ENCODE data around the gene RPS3A. TPM values are rescaled to one million over a fixed set of nuclear protein-coding genes. Genes with fewer than 3 reads are reported as not detected.
"Not testable (repeated sequence)": the region's sequence is repeated elsewhere in the genome, so short reads cannot be mapped to it uniquely, and the experiment has no call there.

Gene RPS3A
- polyA plus RNA-seq, 4 donors: 3,840 to 4,571 (median 4,234) TPM

DNA sequence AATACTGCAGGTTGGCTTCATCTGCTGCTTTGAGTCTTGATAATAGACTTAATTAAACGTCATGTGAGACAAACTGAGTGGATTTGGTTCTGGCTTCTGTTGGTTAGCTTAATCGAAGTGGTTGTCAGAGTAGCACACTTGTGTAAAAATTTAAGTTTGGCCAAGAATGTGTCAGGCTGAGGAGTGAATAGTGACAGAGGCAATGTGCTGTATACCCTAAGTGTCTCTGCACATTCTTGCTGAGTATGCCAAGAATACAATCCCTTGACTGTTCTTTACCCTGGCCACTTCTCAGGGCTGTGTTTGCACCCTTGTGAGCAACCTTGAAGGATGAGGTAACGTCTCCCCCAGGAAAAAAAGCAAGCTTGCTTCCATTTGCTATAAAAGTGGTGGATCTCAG lies 14.9 kb downstream of the RPS3A start:
- no peak for DNase-seq (ENCODE audit: low read depth in 4 of 4, low spot score in 3 of 4)

DNA sequence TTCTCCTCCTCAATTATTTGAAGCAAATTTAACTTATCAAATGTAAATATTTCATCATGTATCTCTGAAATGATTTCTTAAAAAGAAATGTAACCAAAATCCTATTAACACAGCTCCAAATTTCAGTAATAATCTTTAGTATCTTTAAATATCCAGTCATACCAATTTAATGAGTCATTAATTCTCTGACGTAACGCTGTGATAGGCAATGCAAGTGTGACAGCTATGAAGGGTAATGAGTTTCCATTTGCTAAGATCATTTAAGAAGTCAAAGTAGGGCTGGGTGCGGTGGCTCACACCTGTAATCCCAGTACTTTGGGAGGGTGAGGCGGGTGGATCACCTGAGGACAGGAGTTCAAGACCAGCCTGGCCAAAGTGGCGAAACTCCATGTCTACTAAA lies 15.6 kb downstream of the RPS3A start:
- DNase-seq (ENCODE audit: low read depth in 4 of 4, low spot score in 3 of 4): no peak

DNA sequence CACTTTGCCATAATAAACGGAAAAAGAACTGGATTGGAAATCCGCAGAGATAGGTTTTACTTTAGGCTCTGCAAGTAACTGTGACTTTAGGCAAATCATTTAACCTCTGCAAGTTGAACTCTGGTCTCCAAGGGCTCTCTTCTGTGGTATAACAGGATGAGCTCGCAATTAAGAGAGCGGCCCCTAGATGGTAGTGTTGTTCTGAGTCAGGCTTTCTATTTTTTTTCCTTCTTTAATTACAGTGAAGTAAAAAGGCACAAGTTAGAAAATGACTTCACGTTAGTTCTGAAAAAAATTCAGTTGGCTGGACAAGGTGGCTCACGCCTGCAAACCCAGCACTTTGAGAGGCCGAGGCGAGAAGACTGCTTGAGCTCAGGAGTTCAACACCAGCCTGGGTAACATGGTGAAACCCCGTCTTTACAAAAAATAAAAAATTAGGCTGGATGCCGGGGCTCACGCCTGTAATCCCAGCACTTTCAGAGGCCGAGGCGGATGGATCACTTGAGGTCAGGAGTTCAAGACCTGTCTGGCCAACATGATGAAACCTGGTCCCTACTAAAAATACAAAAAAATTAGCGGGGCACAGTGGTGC lies 18.0 kb downstream of the RPS3A start:
- peak in 3 of 4 donors; percentile 41 to 60 (median 56) for DNase-seq (ENCODE audit: low read depth in 4 of 4, low spot score in 3 of 4)

DNA sequence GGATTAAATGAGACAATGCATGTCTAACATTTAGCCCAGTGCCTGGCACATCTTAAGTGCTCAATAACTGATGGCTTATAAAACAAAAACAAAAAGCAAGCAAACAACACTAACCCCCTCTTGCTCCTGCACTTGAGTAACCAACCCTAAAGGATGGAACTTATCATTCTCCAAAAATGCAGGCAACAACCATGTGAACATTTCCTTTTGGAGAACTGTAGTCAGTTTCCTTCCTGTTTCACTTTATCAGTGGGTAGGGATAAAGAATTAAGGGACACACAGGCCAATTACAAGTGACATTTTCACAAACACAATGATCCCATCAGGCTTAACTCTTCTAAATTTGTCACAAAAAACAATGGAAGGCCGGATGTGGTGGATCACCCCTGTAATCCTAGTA lies 30.4 kb downstream of the RPS3A start:
- DNase-seq (ENCODE audit: low read depth in 4 of 4, low spot score in 3 of 4): no peak

DNA sequence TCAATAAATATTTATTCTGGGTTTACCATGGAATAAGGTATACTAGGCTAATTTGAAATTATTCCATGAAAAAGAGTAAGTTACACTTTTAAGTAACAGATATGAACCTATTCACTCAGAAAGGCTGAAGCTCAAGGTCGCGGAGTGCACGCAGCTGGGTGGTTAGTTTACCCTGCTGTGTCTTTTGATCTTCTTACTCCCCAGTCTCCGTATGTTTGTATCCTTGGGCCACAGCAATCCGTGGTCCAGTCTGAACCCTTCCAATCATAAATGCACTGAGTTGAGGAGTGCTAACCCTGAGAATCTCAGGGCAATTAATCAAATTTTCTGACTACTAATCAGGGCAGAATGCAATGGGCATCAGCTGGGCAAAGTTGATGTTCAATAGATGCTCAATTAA lies 33.9 kb downstream of the RPS3A start:
- no peak for DNase-seq (ENCODE audit: low read depth in 4 of 4, low spot score in 3 of 4)

DNA sequence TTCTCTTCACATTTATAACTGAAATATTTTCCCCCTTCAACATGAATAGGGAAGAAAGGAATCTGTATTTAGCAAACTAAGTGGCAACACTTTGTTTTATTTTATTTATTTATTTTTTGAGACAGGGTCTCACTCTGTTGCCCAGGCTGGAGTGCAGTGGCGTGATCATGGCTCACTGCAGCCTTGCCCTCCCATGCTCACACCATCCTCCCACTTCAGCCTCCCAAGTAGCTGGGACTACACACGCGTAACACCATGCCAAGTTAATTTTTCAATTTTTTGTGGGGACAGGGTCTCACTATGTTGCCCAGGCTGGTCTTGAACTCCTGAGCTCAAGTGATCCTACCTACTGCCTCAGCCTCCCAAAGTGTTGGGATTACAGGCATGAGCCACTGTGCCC lies 36.6 kb downstream of the RPS3A start:
- not testable (repeated sequence) for DNase-seq (ENCODE audit: low read depth in 4 of 4, low spot score in 3 of 4)

DNA sequence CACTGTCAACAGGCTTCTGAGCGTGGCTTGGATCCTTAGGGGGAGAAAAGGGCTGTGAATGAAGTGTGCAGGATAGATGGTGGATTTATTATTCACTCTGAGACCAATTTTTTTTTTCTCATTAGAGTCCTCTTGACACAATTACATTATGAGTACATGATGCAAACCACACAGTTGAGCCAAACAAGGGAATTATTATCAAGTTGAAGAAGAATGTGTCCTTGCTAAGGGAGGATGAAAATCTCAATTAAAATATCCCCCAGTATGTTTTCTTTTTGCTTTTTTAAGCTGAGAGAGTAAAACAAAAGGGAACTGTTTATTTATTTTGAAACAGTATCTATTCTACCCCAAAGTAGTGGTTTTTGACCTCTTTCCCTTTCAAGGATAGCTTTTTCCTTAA lies 40.4 kb downstream of the RPS3A start:
- DNase-seq (ENCODE audit: low read depth in 4 of 4, low spot score in 3 of 4): no peak

DNA sequence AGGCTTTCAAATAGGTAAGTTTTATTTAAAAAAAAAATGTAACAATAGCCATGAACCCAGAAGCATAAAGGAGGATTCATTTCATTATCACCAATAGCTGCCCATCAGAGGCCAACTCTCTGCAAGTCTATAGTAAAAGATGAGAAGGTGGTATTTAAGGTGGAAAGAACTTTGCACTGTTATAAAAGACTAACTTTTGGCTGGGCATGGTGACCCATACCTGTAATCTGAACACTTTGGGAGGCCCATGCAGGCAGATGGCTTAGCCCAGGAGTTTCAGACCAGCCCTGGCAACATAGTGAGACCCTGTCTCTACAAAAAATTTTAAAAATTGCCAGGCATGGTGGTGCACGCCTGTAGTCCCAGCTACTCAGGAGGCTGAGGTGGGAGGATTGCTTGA lies 43.3 kb downstream of the RPS3A start:
- no peak for DNase-seq (ENCODE audit: low read depth in 4 of 4, low spot score in 3 of 4)

DNA sequence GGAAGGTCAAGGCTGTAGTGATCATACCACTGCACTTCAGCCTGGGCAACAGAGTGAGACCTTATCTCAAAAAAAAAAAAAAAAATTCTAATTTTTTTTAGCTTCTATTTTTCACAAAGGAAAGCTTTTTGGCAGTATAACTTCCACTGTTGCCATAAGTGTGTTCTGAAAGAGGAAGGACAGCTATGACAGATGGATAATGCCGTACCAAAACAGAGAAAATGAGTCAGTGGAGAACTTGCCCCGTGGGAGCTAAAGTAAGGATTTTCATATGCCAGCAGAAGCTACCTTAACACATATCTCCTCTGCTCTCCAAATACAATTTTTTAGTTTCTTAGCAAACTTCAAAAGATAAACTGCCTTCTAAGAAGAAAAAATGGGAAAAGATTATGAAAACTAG lies 43.7 kb downstream of the RPS3A start:
- DNase-seq (ENCODE audit: low read depth in 4 of 4, low spot score in 3 of 4): no peak

DNA sequence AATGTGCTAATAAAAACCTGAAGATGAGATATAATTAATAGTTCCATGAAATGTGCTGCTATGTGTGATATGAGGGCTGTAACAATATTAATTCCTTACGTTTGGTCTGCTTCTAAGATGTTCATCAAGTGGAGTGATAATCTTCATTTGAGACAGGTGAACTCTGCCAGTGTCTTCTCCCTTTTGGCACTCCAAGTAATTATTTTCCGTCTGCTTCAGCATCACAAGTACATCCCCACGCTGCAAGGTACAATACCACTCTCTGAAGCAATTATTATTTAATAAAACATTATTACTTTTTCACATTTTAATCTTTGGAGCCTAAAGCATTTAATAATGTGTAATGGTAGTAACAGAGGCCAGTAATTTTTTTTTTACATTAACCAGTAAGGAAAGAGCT lies 44.4 kb downstream of the RPS3A start:
- DNase-seq (ENCODE audit: low read depth in 4 of 4, low spot score in 3 of 4): no peak

DNA sequence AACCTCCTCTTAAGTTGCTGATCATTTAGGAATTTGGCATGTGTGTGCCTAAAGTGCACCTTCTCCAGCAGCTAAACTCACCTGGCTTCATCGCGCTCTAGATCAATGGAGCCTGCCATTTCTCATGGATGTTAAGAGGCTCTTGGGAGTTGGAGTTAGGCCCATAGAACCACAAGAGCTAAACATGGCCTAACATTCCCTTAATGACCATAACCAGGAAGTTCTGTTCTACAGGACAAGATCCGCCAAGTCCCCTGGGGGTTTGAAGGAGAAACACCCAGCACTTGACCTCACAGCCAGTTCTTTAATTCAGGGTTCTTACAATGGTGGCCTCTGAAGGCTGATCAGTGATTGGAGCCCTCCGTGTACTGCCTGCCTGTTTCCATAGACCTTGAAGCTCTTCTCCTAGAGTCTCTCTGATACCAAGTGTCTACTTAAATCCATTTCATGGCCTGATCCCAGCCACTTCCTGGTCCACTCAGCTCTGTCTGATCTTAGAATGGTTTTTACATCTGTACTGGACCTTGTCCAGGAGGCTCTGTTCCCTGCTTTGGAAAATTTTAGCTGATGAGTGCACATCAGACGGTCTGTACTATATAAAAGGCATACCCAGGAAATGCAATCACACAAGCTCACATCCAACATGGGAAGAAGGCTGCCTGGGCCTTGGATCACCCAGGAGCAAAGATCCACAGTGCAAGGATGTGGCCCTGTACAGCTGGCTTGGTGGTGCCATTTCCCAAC lies 45.1 kb downstream of the RPS3A start:
- DNase-seq (ENCODE audit: low read depth in 4 of 4, low spot score in 3 of 4): no peak

DNA sequence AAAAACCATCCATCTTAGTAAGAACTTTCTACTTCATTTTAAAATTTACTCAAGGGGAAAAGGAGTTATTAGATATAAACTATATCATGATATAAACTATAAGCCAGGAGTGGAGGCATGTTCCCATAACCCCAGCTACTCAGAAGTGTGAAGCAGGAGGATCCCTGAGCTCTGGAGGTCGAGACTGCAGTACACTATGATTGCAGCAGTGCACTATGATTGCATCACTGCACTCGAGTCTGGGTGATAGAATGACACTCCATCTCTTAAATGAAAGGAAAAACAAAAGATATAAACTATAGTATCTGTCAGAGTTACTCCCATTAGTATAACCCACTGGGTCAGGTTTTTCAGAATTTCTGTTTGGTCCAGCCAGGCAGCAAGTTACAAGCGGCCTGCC lies 47.6 kb downstream of the RPS3A start:
- DNase-seq (ENCODE audit: low read depth in 4 of 4, low spot score in 3 of 4): no peak

DNA sequence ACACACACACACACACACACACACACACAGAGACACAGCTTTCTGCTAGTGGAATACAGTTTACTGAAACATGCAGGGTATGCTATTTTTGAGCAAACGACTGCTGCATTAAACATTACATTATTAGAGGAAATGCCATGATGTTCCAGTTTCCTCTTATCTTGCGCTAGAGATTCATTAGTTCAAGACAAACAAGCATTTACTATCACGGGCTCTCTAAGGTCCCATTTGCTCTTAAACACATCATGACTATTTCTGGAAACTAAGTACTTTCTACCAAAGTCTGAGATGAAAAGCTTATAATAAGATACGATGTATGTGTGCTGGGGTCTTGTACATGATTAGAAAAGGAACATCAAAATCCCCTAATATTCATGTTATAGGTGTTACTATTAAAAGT lies 48.8 kb downstream of the RPS3A start:
- no peak for DNase-seq (ENCODE audit: low read depth in 4 of 4, low spot score in 3 of 4)

DNA sequence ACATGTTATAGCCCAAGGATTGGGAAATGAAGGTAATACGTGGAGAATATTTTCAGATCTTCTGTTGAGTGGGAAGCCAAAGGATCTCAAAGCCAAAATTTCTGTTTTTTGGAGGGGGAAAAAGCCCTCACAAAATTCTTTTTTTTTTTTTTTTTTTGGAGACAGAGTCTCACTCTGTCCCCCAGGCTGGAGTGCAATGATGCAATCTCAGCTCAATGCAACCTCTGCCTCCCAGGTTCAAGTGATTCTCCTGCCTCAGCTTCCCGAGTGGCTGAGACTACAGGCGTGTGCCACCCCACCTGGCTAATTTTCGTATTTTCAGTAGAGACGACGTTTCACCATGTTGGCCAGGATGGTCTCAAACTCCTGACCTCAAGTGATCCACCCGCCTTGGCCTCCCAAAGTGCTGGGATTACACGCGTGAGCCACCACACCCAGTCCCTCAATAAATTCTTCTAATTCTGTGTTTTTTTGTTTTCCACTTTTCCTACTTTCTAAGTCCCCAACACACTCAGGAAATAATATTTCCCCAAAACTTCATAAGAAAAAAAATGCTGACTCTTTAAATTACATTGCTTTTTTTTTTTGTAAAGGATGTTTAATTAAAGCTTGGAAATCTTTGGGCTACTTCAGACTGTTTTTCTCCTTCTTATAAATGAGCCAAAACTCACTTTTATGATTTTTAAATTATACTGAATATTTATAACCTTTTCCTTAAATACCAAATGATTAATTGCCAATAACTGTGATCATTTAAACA lies 51.6 kb downstream of the RPS3A start:
- DNase-seq (ENCODE audit: low read depth in 4 of 4, low spot score in 3 of 4): no peak

DNA sequence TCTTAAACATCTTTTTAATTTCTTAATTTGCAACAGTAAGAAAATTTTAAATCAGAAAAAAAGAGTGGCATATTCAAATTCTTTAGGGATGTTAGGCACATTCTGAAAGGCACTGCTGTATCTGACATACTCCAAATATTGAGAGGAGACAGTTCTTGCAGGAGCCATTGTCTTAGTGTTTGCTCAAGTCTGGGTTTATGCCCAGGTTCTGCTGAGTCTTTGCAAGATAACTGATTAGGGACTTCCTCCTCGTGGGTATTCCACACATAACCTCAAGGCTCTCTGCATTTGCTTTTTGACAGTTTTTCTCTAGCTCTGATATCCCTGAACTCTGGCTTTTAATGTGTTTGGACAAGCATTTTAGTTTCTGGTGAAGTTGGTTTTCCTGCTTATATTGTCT lies 52.6 kb downstream of the RPS3A start:
- DNase-seq (ENCODE audit: low read depth in 4 of 4, low spot score in 3 of 4): no peak

DNA sequence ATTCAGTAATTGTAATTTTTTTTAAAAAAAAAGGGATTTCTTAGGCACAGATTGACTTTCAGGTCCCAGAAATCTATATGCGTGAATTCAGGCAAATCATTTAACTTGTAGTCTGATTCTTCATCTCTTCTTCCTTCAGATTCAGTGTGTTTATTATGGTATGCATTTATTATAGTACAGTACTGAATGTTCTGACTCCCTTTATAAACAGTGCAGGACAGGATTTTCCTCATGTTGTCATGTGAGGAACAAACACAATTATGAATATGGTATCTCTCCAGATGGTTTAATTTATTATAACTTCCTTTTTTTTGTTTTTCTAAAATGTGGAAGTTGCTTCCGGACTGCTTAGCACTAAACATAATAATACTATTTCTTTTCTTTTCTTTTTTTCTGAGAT lies 54.2 kb downstream of the RPS3A start:
- no peak for DNase-seq (ENCODE audit: low read depth in 4 of 4, low spot score in 3 of 4)

Other genes with a start within 250 kb of the RPS3A start
- gene LRBA, start 84.3 kb upstream of the RPS3A start, polyA plus RNA-seq (ENCODE audit: insufficient read length in 4 of 4): 10 to 100 TPM; 25.9 to 75.8 (median 65.4) TPM
- gene PRSS48, start 177.5 kb downstream of the RPS3A start, polyA plus RNA-seq (ENCODE audit: insufficient read length in 4 of 4): not detected
- gene SH3D19, start 226.0 kb downstream of the RPS3A start, polyA plus RNA-seq (ENCODE audit: insufficient read length in 4 of 4): 10 to 100 TPM; 26.6 to 34.9 (median 31.9) TPM